Measurements from ENCODE around the gene IFNGR1. TPM values are rescaled to one million over a fixed set of nuclear protein-coding genes. Genes with fewer than 3 reads are reported as not detected.

IFNGR1 gene
- polyA plus RNA-seq, 1 experiment: 56.1 TPM

DNA sequence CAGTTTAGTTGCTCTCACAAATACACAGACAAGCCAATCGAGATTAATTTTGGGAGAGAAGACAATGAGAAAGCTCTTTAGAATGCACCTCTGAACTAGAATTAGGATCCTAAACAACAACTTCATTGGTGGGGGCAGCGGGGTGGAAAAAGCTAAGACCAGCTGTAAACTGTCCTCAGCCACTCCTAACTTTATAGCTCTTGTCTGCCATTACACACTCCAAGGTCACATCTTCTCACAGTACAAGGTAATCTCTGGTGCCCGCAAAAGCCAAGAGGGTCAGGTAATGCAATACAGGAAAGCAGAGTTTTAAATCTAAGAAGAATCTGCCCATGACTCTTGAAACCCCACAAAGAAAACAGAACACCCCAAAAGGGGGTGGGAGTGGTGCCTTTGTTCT lies 27.9 kb downstream of the IFNGR1 start:
- TF ChIP-seq, protein P1, sequence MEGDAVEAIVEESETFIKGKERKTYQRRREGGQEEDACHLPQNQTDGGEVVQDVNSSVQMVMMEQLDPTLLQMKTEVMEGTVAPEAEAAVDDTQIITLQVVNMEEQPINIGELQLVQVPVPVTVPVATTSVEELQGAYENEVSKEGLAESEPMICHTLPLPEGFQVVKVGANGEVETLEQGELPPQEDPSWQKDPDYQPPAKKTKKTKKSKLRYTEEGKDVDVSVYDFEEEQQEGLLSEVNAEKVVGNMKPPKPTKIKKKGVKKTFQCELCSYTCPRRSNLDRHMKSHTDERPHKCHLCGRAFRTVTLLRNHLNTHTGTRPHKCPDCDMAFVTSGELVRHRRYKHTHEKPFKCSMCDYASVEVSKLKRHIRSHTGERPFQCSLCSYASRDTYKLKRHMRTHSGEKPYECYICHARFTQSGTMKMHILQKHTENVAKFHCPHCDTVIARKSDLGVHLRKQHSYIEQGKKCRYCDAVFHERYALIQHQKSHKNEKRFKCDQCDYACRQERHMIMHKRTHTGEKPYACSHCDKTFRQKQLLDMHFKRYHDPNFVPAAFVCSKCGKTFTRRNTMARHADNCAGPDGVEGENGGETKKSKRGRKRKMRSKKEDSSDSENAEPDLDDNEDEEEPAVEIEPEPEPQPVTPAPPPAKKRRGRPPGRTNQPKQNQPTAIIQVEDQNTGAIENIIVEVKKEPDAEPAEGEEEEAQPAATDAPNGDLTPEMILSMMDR (IDR thresholded peaks at IDR 0.05; ENCODE audit: insufficient read depth, low read depth, low read length): no peak
- no peak for DNase-seq (ENCODE audit: low read depth)
- Histone ChIP-seq H3K27me3 (ENCODE audit: control insufficient read depth, insufficient read depth, low read length) (no peaks in the 10 kb centered on the region), H3K36me3 (ENCODE audit: control insufficient read depth, insufficient read depth, low read length) (no peaks in the 10 kb centered on the region), H3K4me3 (ENCODE audit: low read depth, low read length) (no peak overlapping the region)
- POLR2A ChIA-PET: no interaction called here
- CTCF ChIA-PET: interaction anchor here (1.6 kb wide), 1 partner anchor 79 kb away, joined by 3 read pairs; no protein-coding TSS in a partner anchor

DNA sequence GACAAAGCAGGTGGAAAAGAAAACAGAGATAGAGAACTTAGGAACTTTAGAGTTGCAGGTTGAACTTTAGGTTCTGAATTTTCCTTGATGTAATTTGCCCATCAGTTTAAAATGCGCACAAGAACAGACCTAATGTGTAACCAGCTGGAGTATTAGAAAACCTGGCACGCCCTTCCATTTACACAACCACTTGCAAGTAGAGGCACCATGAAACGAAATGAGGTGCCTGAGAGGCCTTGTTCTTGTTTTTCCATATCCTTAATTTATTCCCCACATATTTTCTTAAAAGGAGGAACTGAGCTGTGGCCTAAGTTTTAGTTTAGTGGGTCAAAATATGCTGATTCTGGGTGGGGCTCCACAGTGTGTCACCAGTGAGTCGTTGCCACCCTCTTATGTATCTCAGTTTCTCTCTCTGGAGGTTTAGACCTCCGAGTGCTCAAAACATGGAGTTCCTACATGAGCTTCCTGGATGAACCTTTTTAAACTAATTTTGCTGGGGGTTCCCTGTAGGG lies 28.5 kb downstream of the IFNGR1 start:
- CTCF ChIA-PET: interaction anchor here (1.6 kb wide), 1 partner anchor 79 kb away, joined by 3 read pairs; no protein-coding TSS in a partner anchor
- TF ChIP-seq, protein P1 (IDR thresholded peaks at IDR 0.05; ENCODE audit: insufficient read depth, low read depth, low read length): no peak
- POLR2A ChIA-PET: no interaction called here
- Histone ChIP-seq H3K27me3 (ENCODE audit: control insufficient read depth, insufficient read depth, low read length) (no peaks in the 10 kb centered on the region), H3K4me3 (ENCODE audit: low read depth, low read length) (no peak overlapping the region), H3K36me3 (ENCODE audit: control insufficient read depth, insufficient read depth, low read length) (no peaks in the 10 kb centered on the region)
- DNase-seq (ENCODE audit: low read depth): no peak

DNA sequence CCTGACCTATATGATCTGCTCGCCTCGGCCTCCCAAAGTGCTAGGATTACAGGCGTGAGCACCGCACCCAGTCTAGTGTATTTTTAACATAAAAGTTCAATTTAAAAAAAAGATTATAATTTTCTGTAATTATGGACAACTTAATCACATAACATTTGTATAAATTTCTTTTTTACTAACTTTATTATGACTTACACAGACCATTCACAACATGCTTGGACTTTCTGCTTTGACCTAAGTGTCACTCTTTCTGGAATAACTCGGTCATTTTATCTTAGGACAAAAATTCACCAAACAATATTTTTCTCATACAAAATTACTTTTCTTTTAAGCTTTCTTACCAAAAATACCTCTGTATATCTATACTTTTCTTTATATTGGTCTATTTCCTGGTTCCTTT lies 30.3 kb downstream of the IFNGR1 start:
- DNase-seq (ENCODE audit: low read depth): no peak
- POLR2A ChIA-PET: no interaction called here
- no peak overlapping the region for H3K4me3 ChIP-seq (ENCODE audit: low read depth, low read length)
- TF ChIP-seq, protein P1 (IDR thresholded peaks at IDR 0.05; ENCODE audit: insufficient read depth, low read depth, low read length): no peak
- CTCF ChIA-PET: interaction anchor here (1.2 kb wide), 1 partner anchor 14 kb away, joined by 3 read pairs; no protein-coding TSS in a partner anchor
- no peaks in the 10 kb centered on the region for H3K36me3 ChIP-seq (ENCODE audit: control insufficient read depth, insufficient read depth, low read length)
- H3K27me3 ChIP-seq (ENCODE audit: control insufficient read depth, insufficient read depth, low read length): no peaks in the 10 kb centered on the region

DNA sequence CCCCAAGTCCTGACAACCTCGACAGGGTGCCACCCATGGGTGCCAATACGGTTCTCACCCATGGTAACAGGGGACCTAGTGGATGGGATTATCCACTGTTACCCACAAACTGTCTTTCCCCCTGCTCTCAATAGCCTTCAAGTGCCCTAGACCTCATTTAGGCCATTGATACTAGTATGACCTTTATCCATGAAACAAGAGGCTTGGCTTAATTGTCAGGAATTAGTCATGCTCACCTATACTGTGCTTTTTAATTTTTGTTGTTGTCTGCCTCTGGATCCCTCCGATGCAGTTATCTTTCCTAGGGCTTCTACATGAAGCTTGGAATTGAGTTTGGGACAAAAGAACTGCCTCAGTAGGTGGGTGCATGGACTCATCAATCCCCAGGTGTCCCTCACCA lies 33.9 kb downstream of the IFNGR1 start:
- TF ChIP-seq, protein P1 (IDR thresholded peaks at IDR 0.05; ENCODE audit: insufficient read depth, low read depth, low read length): no peak
- no peak overlapping the region for H3K4me3 ChIP-seq (ENCODE audit: low read depth, low read length)
- no peaks in the 10 kb centered on the region for H3K36me3 ChIP-seq (ENCODE audit: control insufficient read depth, insufficient read depth, low read length)
- CTCF ChIA-PET: no interaction called here
- DNase-seq (ENCODE audit: low read depth): no peak
- POLR2A ChIA-PET: no interaction called here
- H3K27me3 ChIP-seq (ENCODE audit: control insufficient read depth, insufficient read depth, low read length): no peaks in the 10 kb centered on the region

DNA sequence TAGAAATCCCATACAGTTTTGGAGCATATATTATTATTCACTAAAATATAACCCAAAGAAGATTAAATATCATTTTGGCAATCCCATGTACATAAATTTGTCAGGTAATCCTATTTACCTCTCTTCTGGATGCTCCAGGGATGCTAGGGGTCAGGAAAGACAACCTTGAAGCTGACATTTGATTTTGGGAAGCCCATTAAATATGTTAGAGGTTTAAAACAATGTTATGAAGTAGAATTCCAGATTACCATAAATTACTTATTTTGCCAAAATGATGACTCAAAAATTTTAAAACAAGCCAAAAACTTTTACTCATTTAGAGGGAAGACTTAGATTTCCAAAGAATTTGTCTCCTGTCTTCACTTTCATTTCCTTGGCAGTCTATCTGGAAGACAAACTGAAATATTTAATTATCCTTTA lies 36.5 kb downstream of the IFNGR1 start:
- H3K36me3 ChIP-seq (ENCODE audit: control insufficient read depth, insufficient read depth, low read length): no peaks in the 10 kb centered on the region
- TF ChIP-seq, protein P1 (IDR thresholded peaks at IDR 0.05; ENCODE audit: insufficient read depth, low read depth, low read length): no peak
- ChIA-PET POLR2A (no interaction called here), CTCF (no interaction called here)
- no peak overlapping the region for H3K4me3 ChIP-seq (ENCODE audit: low read depth, low read length)
- DNase-seq (ENCODE audit: low read depth): no peak
- H3K27me3 ChIP-seq (ENCODE audit: control insufficient read depth, insufficient read depth, low read length): no peaks in the 10 kb centered on the region

All from BJ (cell line).